HG02884 (cell line): Measurements from ENCODE around the gene RNASE8.
"Not testable (repeated sequence)": the region's sequence is repeated elsewhere in the genome, so short reads cannot be mapped to it uniquely, and the experiment has no call there.

Experiments
- ATAC-seq: cut with Tn5 transposase; IDR thresholded peaks from one replicate; pipeline ENCODE4 v1.9.1; 2021; ENCODE audit warnings: mild to moderate bottlenecking, moderate library complexity; ENCODE audit not compliant: unreplicated experiment

Gene RNASE8

GRCh38 chr14:21057803-21058675, at the start of gene RNASE8:
Gene RNASE8, plus strand, starts transcription at chr14:21057822. Its CDS starts 71 bp downstream, at chr14:21057893.
- ATAC-seq, result no peak

GRCh38 chr14:21009721-21010120, 47.9 kb upstream of the RNASE8 start:
- not testable (repeated sequence) for ATAC-seq

- ATAC-seq, result no peak
Observed at GRCh38 chr14:21011136-21011535, 46.5 kb upstream of the RNASE8 start.

- ATAC-seq, result no peak
Observed at GRCh38 chr14:21014761-21015190, 42.8 kb upstream of the RNASE8 start.

- no peak for ATAC-seq
Observed at GRCh38 chr14:21015312-21015711, 42.3 kb upstream of the RNASE8 start.

- ATAC-seq, result no peak
Observed at GRCh38 chr14:21016413-21017190, 41.0 kb upstream of the RNASE8 start.

GRCh38 chr14:21017528-21018245, 39.9 kb upstream of the RNASE8 start:
- no peak for ATAC-seq

- no peak for ATAC-seq
Observed at GRCh38 chr14:21018286-21018685, 39.3 kb upstream of the RNASE8 start.

GRCh38 chr14:21018781-21019180, 38.8 kb upstream of the RNASE8 start:
- no peak for ATAC-seq

- ATAC-seq, result no peak
Observed at GRCh38 chr14:21019366-21019765, 38.3 kb upstream of the RNASE8 start.

- no peak for ATAC-seq
Observed at GRCh38 chr14:21020977-21021545, 36.6 kb upstream of the RNASE8 start.

GRCh38 chr14:21022686-21023085, 34.9 kb upstream of the RNASE8 start:
- ATAC-seq, result no peak

GRCh38 chr14:21023174-21023573, 34.4 kb upstream of the RNASE8 start:
- ATAC-seq, result no peak

GRCh38 chr14:21023817-21024584, 33.6 kb upstream of the RNASE8 start:
- ATAC-seq, result no peak

GRCh38 chr14:21024585-21025370, 32.8 kb upstream of the RNASE8 start, which contains the start of gene NDRG2:
Gene NDRG2, minus strand, starts transcription at chr14:21025061. Its CDS starts 1,746 bp downstream, at chr14:21023315.
- ATAC-seq, result no peak

- no peak for ATAC-seq
Observed at GRCh38 chr14:21025371-21026273, 32.0 kb upstream of the RNASE8 start.

- no peak for ATAC-seq
Observed at GRCh38 chr14:21026274-21026987, 31.2 kb upstream of the RNASE8 start.

GRCh38 chr14:21026988-21027315, 30.7 kb upstream of the RNASE8 start:
- ATAC-seq, result no peak
